Activated naive CD4-positive, alpha-beta T cell treated with anti-CD3 and anti-CD28 coated beads, Interleukin-2, amount 50 U/mL, for 24 hours (primary cell): Measurements from ENCODE around the gene KRT6B.
"Not testable (repeated sequence)": the region's sequence is repeated elsewhere in the genome, so short reads cannot be mapped to it uniquely, and the experiment has no call there.

Experiments used
- H3K27ac Mint-ChIP-seq: one replicate; pipeline ENCODE4 v1.8.0; 2021; ENCODE audit warnings: mild to moderate bottlenecking, mixed read lengths
- H3K27me3 Mint-ChIP-seq: one replicate; pipeline ENCODE4 v1.8.0; 2021; ENCODE audit warnings: mixed read lengths
- H3K36me3 Mint-ChIP-seq: one replicate; pipeline ENCODE4 v1.8.0; 2021; ENCODE audit warnings: mixed read lengths
- H3K4me1 Mint-ChIP-seq: one replicate; pipeline ENCODE4 v1.8.0; 2021; ENCODE audit warnings: mixed read lengths
- H3K4me3 Mint-ChIP-seq: one replicate; pipeline ENCODE4 v1.8.0; 2021; ENCODE audit warnings: mild to moderate bottlenecking, mixed read lengths
- H3K9me3 Mint-ChIP-seq: one replicate; pipeline ENCODE4 v1.8.0; 2021; ENCODE audit warnings: mixed read lengths

Gene KRT6B

DNA sequence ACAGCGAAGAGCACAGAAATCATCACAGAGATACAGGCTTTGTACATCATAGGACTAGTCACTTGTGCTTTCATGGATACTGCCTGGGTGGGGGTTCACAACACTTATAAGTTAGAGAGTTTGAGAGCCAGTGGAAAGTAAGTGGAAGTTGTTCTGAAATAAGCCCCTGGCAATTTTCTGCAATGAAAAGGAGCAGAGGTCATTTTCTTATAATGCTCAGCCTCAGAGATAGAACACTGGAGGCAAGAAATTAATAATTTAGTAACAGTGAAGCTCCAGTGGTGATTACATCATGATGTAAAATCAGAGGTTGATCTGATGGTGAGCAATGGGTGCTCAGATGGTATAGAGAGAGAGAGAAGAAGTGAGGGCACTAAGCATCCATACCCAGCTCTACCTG, 35.3 kb upstream of the KRT6B start:
- no peaks in the 10 kb centered on the region for H3K4me1 Mint-ChIP-seq
- no peak overlapping the region for H3K4me3 Mint-ChIP-seq
- H3K36me3 Mint-ChIP-seq = peaks cover 4% of the 10 kb centered on the region
- no peak overlapping the region for H3K27ac Mint-ChIP-seq
- H3K27me3 Mint-ChIP-seq = peaks cover 27% of the 10 kb centered on the region
- peaks cover 9% of the 10 kb centered on the region for H3K9me3 Mint-ChIP-seq

DNA sequence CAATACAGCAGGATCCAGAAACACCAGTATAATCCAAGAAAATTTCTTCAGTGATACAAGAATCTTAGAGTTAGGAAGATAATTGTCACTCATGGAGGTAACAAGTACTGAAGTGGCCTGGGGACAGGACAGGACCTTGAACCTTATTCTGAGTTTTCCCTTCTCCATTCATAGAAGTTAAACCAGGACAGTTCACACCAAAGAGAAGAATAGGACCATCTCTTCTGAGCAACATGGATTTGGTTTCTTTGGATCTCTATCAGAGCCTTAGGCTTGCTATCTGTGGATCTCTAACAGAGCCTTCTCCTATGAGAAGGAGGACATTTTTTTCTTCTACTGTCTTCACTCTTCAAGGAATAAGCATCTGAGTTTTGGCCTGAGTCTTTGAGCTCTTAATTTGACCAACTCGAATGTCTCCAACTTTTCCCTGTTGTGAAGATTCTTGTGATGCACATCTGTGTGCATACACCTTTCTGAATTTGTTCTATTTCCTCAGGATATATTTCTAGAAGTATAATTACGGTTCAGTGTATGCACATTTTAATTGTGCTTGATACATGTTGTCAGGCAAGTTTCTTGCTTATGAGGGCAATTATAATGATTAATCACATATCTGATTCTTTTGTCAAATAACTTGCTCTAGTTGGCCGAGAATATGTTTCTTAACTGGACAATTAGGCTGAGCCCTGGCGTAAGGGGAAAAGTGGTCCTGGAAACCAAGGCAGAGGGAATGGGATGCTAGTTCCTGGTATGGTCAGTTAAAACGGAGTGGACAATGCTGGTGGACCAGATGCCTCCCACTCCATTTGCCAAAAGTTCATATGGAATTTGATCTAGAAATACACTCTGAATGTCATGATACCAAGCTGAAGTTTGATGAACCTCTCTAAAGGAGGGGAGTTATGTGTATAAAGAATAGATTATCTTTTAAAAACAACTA, 34.5 kb upstream of the KRT6B start:
- Mint-ChIP-seq H3K4me3 (no peak overlapping the region), H3K27me3 (peaks cover 26% of the 10 kb centered on the region), H3K27ac (no peak overlapping the region)

DNA sequence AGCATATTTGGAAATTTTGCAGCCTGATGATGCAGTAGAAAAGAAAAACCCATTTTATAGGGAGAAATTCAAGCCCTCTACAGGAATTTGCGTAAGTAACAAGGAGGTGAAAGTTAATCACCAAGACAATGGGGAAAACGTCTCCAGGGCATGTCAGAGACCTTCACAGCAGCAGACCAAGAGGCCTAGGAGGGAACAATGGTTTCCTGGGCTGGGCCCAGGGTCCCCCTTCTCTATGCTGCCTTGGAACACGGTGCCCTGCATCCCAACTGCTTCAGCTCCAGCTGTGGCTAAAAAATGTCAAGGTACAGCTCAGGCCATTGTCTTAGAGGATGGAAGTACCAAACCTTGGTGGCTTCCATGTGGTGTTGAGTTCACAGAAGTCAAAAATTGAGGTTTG, 28.1 kb upstream of the KRT6B start:
- peaks cover 18% of the 10 kb centered on the region for H3K27me3 Mint-ChIP-seq
- H3K9me3 Mint-ChIP-seq = peaks cover 10% of the 10 kb centered on the region
- no peak overlapping the region for H3K27ac Mint-ChIP-seq
- peaks cover 3% of the 10 kb centered on the region for H3K36me3 Mint-ChIP-seq
- H3K4me1 Mint-ChIP-seq = no peaks in the 10 kb centered on the region
- no peak overlapping the region for H3K4me3 Mint-ChIP-seq

More for the DNA sequence above, 34.5 kb upstream of the KRT6B start:
- H3K4me1 Mint-ChIP-seq = no peaks in the 10 kb centered on the region
- peaks cover 9% of the 10 kb centered on the region for H3K9me3 Mint-ChIP-seq
- H3K36me3 Mint-ChIP-seq = peaks cover 4% of the 10 kb centered on the region

DNA sequence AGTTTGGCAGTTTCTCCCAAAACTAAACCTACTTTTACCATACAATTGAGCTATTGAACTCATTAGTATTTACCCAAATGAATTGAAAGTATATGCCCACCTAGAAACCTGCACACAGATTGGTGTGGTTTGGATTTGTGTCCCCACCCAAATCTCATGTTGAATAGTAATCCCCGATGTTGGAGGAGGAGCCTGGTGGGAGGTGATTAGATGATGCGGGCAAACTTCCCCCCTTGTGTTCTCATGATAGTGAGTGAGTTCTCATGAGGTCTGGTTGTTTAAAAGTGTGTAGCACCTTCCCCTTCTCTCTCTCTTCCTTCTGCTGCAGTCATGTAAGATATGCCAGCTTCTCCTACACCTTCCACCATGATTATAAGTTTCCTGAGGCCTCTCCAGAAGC, 25.7 kb upstream of the KRT6B start:
- peaks cover 4% of the 10 kb centered on the region for H3K9me3 Mint-ChIP-seq
- H3K4me1 Mint-ChIP-seq = no peaks in the 10 kb centered on the region
- no peak overlapping the region for H3K27ac Mint-ChIP-seq
- H3K27me3 Mint-ChIP-seq = peaks cover 9% of the 10 kb centered on the region
- H3K36me3 Mint-ChIP-seq = no peaks in the 10 kb centered on the region
- H3K4me3 Mint-ChIP-seq = no peak overlapping the region

DNA sequence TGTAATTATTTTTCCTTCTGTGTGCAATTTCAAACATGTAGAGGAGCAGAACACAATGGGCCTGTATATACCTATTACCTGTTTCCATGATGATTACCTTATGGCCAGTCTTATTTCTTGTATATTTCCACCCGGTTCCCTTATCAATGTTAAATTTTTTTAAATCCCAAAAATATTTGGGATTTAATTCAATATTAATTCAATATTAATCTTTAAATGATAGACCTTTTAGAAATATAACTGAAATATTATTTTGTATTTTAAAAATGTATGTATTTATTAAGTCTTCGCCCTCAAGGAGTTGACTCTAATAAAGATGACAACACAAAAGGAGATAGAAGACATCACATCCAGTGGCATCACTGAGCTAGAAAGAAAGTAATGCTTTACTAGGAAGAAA, 22.3 kb upstream of the KRT6B start:
- no peak overlapping the region for H3K27ac Mint-ChIP-seq
- no peaks in the 10 kb centered on the region for H3K9me3 Mint-ChIP-seq
- no peak overlapping the region for H3K4me3 Mint-ChIP-seq
- no peaks in the 10 kb centered on the region for H3K36me3 Mint-ChIP-seq
- H3K27me3 Mint-ChIP-seq = peaks cover 4% of the 10 kb centered on the region
- H3K4me1 Mint-ChIP-seq = no peaks in the 10 kb centered on the region

DNA sequence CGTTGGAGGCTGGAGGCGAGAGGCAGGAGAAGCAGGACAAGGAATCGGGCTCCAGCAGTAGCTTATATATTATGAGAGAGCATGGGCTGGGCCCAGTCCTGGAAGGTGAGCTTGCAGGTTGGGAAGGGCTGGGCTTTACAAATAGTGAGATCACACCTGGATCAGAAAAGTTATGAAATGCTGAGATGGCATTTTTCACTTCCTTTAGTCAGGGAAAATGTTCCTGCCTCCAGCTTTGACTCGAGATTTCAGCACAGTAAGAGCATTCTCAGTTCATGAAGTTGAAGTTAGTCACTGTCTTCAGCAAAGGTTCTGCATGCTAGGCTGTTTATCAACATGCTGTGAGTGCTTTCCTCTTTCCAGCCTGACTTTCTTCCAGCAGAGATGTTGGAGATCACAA, 21.8 kb upstream of the KRT6B start, which contains the start of gene KRT6C:
KRT6C (minus strand) TSS at position 38 of the 400 bp plus-strand sequence. CDS start 68 bp downstream, outside the sequence.
- Mint-ChIP-seq H3K9me3 (no peaks in the 10 kb centered on the region), H3K4me1 (no peaks in the 10 kb centered on the region), H3K4me3 (no peak within 1 kb of the TSS), H3K27ac (no peak within 1 kb of the TSS), H3K36me3 (no peaks in the 10 kb centered on the region), H3K27me3 (peaks cover 4% of the 10 kb centered on the region)

DNA sequence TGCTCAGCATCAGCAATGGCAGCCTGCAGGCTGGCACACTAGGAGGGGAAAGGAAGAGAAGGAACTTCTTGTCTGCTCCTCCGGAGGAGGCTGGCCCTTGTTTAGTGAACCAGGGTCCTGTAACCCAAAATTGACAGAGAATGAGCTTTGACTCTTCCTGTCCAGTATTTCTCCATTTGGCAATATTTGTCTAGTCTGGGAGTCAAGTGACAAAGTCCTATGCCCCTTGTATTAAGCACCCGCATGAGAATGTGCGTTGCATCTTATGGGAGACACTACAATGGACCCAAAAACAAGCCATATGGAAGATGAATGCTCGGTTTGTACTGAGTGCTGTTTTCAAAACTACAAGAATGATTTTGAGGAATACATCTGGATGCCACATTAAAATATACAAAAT, 17.9 kb upstream of the KRT6B start:
- Mint-ChIP-seq H3K4me3 (no peak overlapping the region), H3K27ac (no peak overlapping the region), H3K27me3 (peaks cover 3% of the 10 kb centered on the region), H3K9me3 (no peaks in the 10 kb centered on the region), H3K36me3 (no peaks in the 10 kb centered on the region), H3K4me1 (no peaks in the 10 kb centered on the region)

DNA sequence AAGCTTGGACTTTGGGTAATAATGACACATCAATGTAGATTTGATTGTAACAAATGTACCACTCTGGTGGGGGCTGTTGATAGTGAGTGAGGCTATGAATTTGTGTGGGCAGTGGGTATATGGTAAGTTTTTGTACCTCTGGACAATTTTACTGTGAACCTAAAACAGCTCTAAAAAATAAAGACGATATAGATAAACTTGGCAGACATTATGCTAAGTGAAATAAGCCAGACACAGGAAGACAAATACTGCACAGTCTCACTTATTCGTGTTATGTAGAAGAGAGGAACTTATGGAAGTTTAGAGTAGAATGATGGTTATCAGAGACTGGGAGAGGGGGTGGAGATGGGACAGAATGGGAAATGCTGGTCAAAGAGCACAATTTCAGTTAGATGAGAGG, 13.0 kb upstream of the KRT6B start:
- Mint-ChIP-seq H3K27me3 (peaks cover 6% of the 10 kb centered on the region), H3K4me1 (no peaks in the 10 kb centered on the region), H3K4me3 (no peak overlapping the region), H3K9me3 (no peaks in the 10 kb centered on the region), H3K36me3 (no peaks in the 10 kb centered on the region), H3K27ac (peak overlapping the region; percentile 3)

DNA sequence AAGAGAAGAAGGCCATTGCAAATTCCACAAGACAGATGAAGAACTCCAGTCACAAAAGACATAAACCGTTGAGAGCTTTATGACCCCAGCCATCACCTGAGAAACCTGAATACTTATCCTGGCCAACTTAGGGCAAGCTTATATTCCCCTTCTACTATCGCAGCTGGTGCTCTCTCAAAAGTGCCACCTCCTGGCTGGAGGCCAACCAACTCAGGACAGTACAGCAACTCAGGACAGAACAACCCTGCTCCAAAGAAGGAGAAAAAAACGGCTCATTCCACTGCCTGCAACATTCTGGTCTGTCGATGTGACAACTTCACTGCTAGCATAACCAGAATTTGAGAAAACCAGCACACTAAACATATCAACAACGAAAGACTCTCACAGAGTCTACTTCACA, 9.7 kb upstream of the KRT6B start:
- no peaks in the 10 kb centered on the region for H3K4me1 Mint-ChIP-seq
- H3K4me3 Mint-ChIP-seq = no peak overlapping the region
- no peaks in the 10 kb centered on the region for H3K9me3 Mint-ChIP-seq
- H3K27me3 Mint-ChIP-seq = peaks cover 4% of the 10 kb centered on the region
- H3K36me3 Mint-ChIP-seq = no peaks in the 10 kb centered on the region
- H3K27ac Mint-ChIP-seq = no peak overlapping the region

DNA sequence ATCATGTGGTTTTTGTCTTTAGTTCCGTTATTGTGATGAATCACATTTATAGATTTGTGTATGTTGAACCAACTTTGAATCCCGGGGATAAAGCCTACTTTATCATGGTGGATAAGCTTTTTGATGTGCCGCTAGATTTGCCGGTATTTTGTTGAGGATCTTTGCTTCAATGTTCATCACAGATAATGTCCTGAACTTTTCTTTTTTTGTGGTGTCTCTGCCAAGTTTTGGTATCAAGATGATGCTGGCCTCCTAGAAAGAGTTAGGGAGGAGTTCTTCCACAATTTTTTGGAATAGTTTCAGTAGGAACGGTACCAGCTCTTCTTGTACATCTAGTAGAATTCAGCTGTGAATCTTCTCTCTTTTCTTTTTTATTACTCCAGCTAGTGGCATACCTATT, 6.9 kb upstream of the KRT6B start:
- H3K27me3 Mint-ChIP-seq = peaks cover 3% of the 10 kb centered on the region
- H3K27ac Mint-ChIP-seq = no peak overlapping the region
- H3K4me1 Mint-ChIP-seq = peaks cover 9% of the 10 kb centered on the region
- no peaks in the 10 kb centered on the region for H3K36me3 Mint-ChIP-seq
- H3K4me3 Mint-ChIP-seq = no peak overlapping the region
- no peaks in the 10 kb centered on the region for H3K9me3 Mint-ChIP-seq

DNA sequence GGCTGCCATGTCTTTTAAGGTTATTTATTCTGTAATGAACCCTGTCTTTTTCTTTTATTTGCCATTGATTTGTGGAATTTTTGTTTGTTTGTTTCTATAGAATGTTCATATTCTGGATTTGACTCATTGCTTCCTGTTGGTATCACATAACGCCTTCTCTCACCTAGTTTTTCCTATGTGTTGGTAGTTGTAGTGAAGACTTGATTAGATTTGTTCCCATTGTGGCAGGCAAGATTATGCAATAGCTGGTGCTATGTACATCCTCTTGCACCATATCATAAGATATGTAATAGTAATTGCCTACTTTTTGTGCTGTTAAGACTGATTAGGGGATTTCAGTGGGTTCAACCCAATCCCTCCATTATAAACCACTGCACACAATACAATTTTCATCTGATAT, 3.9 kb upstream of the KRT6B start:
- H3K4me3 Mint-ChIP-seq = no peak overlapping the region
- H3K9me3 Mint-ChIP-seq = no peaks in the 10 kb centered on the region
- H3K4me1 Mint-ChIP-seq = peaks cover 9% of the 10 kb centered on the region
- no peaks in the 10 kb centered on the region for H3K36me3 Mint-ChIP-seq
- H3K27me3 Mint-ChIP-seq = no peaks in the 10 kb centered on the region
- H3K27ac Mint-ChIP-seq = no peak overlapping the region

DNA sequence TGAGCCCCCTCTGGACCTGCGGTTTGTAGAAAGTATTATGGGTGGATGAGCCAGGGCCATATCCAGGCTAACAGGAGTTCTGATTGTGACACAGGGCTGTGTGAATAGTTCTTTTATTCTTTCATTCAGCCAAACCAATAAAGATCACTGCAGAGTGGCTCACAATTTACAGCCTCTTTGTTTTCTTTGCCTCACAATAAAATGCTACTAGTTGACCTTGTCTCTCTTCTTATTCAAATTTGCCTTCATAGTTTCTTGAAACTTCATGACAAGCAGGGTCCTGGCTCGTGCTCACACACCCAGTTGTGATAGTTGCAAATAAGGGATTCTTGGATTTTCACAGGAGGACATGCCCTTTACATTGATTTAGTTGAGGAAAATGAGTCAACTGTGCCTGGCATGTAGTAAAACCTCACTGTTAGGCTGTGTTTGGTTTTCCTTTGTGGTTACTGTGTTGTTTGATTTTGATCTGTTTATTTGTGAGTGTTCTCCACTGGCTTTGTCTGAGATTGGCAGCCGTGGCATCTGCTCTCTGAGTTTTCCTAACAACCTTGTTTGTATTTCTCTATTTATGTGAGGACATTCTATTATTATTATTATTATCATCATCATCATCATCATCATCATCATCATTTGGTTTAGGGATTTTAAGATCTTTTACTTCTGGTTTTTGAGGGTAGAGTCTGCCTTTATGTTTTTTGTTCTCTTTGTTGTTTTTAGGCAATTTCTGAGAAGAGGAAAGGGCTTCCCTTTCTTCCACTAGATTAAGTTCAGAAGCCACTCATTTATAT, 2.7 kb upstream of the KRT6B start:
- peaks cover 1% of the 10 kb centered on the region for H3K27me3 Mint-ChIP-seq
- H3K36me3 Mint-ChIP-seq = no peaks in the 10 kb centered on the region
- no peaks in the 10 kb centered on the region for H3K9me3 Mint-ChIP-seq
- H3K4me3 Mint-ChIP-seq = no peak overlapping the region
- no peak overlapping the region for H3K27ac Mint-ChIP-seq
- H3K4me1 Mint-ChIP-seq = peaks cover 9% of the 10 kb centered on the region

DNA sequence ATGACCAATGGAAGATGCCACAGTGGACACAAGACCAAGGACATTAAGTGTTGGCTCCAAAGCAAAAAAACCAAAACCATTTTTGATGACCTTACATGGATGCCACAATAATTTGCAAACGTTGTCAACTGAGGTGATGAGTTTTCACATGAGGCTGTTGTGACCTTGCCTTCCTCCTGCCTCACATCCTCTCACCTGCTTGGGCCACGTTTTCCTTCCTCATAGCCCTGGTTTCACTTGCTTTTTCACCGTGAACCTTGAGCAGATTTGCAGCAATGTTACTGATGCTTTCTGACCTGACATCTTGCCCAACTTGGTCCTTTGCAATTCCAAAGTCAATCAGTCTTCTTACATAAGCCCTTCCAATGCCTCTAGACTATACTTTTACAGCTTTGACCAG, 3.7 kb downstream of the KRT6B start:
- Mint-ChIP-seq H3K27ac (no peak overlapping the region), H3K4me3 (no peak overlapping the region), H3K9me3 (no peaks in the 10 kb centered on the region), H3K4me1 (no peaks in the 10 kb centered on the region), H3K36me3 (no peaks in the 10 kb centered on the region), H3K27me3 (peaks cover 1% of the 10 kb centered on the region)

DNA sequence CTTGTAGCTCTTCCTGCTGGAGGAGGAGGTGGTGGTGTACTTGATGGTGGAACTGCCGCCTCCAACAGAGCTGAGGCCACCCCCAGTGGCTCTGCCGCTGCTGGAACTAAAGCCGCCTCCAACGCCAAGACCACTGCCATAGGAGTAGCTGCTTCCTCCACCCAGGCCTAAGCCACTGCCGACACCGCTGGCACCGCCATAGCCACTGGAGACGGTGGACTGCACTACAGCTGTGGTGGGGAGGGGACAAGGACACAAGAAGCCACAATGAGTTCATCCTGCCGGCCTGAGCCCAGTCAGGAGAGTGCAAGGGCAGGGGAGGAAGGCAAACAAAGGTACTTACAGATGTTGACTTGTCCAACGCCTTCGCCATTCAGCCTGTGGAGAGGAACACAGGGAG, 4.8 kb downstream of the KRT6B start:
- H3K4me3 Mint-ChIP-seq, H3K9me3 Mint-ChIP-seq, H3K36me3 Mint-ChIP-seq, H3K4me1 Mint-ChIP-seq, H3K27ac Mint-ChIP-seq, H3K27me3 Mint-ChIP-seq: not testable (repeated sequence)

DNA sequence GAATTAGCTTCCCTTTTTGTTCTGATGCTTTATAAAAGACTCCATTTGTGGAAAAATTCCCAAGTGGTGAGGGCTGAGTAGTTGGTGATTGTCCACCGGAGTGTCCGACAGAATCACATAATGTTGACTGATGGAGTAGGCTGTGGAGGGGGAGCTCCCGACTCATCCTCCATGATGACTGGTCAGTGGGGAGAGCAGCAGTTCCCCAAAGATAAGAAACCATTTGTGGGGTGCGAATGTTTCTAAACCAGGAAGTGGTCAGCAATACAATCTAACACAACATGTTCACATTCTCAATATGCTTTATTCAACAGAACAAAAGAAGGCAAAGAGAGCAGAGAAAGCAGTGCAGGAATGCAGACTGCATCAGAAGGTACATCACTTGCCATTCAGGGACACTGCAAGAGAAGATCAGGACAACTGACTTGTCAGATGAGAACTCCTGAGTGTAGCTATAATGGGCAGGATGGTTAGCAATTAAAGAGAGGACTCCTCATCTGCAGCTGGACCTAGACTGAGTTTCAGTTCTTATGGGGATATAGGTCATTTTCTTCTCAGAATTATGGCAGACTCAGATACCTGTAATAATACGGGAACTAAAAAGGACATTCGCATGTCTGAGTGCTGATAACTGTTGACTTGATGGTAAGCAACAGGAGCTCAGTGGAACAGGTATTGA, 5.4 kb downstream of the KRT6B start:
- H3K4me1 Mint-ChIP-seq = no peaks in the 10 kb centered on the region
- no peaks in the 10 kb centered on the region for H3K9me3 Mint-ChIP-seq
- H3K27me3 Mint-ChIP-seq = peaks cover 11% of the 10 kb centered on the region
- no peaks in the 10 kb centered on the region for H3K36me3 Mint-ChIP-seq
- H3K4me3 Mint-ChIP-seq = no peak overlapping the region
- no peak overlapping the region for H3K27ac Mint-ChIP-seq

DNA sequence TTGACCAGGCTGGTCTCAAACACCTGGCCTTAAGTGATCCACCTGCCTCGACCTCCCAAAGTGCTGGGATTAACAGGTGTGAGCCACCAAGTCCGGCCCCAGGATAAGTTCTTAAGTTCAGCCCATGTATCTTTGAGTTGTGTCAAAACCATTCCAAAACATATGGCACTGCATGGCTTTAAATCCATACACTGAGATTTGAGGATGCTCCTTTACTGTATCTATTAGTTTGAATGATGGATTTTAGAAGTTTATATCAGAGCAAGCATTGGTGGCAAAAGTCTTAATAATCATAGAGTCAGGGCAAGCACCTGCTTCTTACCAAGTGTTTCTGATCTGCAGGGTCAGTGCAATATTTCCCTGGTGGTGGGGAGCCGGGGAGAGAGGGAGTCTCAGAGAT, 6.1 kb downstream of the KRT6B start:
- Mint-ChIP-seq H3K27me3 (peaks cover 11% of the 10 kb centered on the region), H3K4me1 (no peaks in the 10 kb centered on the region), H3K36me3 (no peaks in the 10 kb centered on the region), H3K27ac (no peak overlapping the region), H3K9me3 (no peaks in the 10 kb centered on the region), H3K4me3 (no peak overlapping the region)
